Kidney (tissue), 14 donors: ENCODE results near the gene ZKSCAN4. TPM values are rescaled to one million over a fixed set of nuclear protein-coding genes. Genes with fewer than 3 reads are reported as not detected.

Source experiments
- DNase-seq, 5 donors: peaks; one replicate each; pipeline ENCODE4 v3.0.0-alpha.2; 2013 to 2020
- FAIRE-seq: peaks from 2 replicates; lab custom pipeline; 2012; peaks lifted over from hg19 to GRCh38; lab: Jason Lieb, UNC
- H3K27ac ChIP-seq, 2 donors: one replicate each; pipeline ENCODE4 v1.7.0; 2013; ENCODE audit warnings: low read depth in 2 of 2, low read length in 2 of 2, inconsistent platforms in 1 of 2
- H3K27me3 ChIP-seq: one replicate; pipeline ENCODE4 v1.7.1; 2013; ENCODE audit warnings: low read length, inconsistent platforms; ENCODE audit not compliant: control insufficient read depth, insufficient read depth
- H3K36me3 ChIP-seq, 3 donors: one replicate each; pipeline versions ENCODE4 v1.7.0 to v1.7.1; 2013; ENCODE audit warnings: low read length in 3 of 3, control low read depth in 1 of 3, inconsistent platforms in 1 of 3; ENCODE audit not compliant: insufficient read depth in 3 of 3, control insufficient read depth in 2 of 3
- H3K4me1 ChIP-seq, 3 donors: one replicate each; pipeline versions ENCODE4 v1.7.0 to v1.7.1; 2013; ENCODE audit warnings: low read length in 3 of 3, inconsistent platforms in 1 of 3, low read depth in 1 of 3; ENCODE audit not compliant: control insufficient read depth in 2 of 3, insufficient read depth in 2 of 3
- H3K4me3 ChIP-seq, 3 donors: one replicate each; pipeline versions ENCODE4 v1.7.0 to v1.8.1; 2013; ENCODE audit warnings: low read length in 3 of 3, control low read depth in 1 of 3, inconsistent platforms in 1 of 3
- H3K9ac ChIP-seq, 3 donors: one replicate each; pipeline versions ENCODE4 v1.7.0 to v1.7.1; 2013; ENCODE audit warnings: low read length in 3 of 3, control low read depth in 1 of 3, inconsistent platforms in 1 of 3
- H3K9me3 ChIP-seq, 3 donors: one replicate each; pipeline versions ENCODE4 v1.7.0 to v1.7.1; 2013; ENCODE audit warnings: low read length in 3 of 3, control low read depth in 1 of 3, inconsistent platforms in 1 of 3; ENCODE audit not compliant: control insufficient read depth in 2 of 3, insufficient read depth in 1 of 3
- intact Hi-C: fragments of 100-400 bp; cut with DNase I; formaldehyde crosslinking; loops from one replicate; pipeline ENCODE4 v1.11.1; 2022
- polyA plus RNA-seq: library from polyadenylated mRNA; stranded (reverse); fragments of 350-450 nt; fragmentation: Illumina TruSeq; extraction: RNeasy Lipid Tissue Mini Kit (QIAGEN cat#74804); gene quantifications from one replicate; pipeline ENCODE4 v1.2.3, GENCODE V29; 2014; ENCODE audit warnings: low read depth, low replicate concordance; ENCODE audit not compliant: insufficient read depth
- total RNA-seq: library from RNA; stranded (reverse); fragmentation: NEBNext Ultra II Directional; extraction: Animal tissue kit (Norgen Biotek cat#: 25700); gene quantifications from one replicate; pipeline ENCODE4 v1.2.1, GENCODE V29; 2021
- TF ChIP-seq, protein P1 (sequence below): IDR thresholded peaks from 3 replicates; pipeline ENCODE4 v1.5.1; 2012; ENCODE audit warnings: mild to moderate bottlenecking, moderate library complexity, borderline replicate concordance; ENCODE audit not compliant: insufficient read depth; ENCODE audit errors: extremely low read depth
- donor health status: control.
- donor health status: control.
- donor health status: control.
- donor health status: control.
- donor health status: control.
- donor health status: DM: yes; HTN: yes; CAD: no.
- donor health status: Normal renal cell carcinoma (clear cell type).

Gene ZKSCAN4
- total and polyA plus RNA-seq, 2 donors from 2014 or later: 3.9 to 7.4 TPM

DNA sequence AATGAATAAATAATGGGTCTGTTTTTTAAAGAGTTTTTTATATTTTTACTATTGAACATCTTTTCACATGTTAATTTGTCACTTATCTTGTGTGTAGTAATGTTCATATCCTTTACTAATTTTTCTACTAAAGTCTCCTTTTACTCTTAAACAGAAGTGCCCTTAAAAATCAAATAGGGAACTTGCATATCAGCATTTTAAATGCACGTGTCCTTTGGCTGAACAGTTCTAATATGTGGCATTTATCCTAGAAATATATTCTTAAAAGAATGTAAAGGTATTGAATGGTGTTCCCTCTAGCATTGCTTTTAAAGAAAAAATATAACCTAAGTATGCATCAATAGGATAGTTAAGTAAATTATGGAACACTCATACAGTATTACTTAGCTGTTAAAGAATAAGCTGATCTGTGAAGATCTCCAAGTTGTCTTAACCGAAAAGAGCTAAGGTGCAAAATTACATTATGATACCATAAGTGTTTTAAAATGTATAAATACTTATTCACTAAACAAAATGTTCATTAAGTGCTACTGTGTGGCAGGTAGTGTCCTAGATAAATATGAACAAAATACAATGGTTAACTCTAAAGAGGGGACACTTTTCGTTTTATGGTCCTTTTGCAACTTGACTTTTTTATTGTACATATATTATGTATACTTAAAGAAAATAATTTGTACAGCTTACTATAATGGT is 28.7 kb upstream of the ZKSCAN4 start:
- Histone ChIP-seq H3K36me3 (peaks cover 4 to 13% (median 8%) of the 10 kb centered on the region in 3 donors), H3K9ac (no peak overlapping the region), H3K4me3 (peak overlapping the region; percentile 64 to 84 (median 80)), H3K9me3 (peaks cover 0 to 5% (median 0%) of the 10 kb centered on the region in 3 donors), H3K27ac (no peak overlapping the region), H3K4me1 (no peaks in the 10 kb centered on the region), H3K27me3 (no peaks in the 10 kb centered on the region)
- intact Hi-C loops: no loop called here
- DNase-seq (no peak), FAIRE-seq (no peak)
- TF ChIP-seq, protein P1, sequence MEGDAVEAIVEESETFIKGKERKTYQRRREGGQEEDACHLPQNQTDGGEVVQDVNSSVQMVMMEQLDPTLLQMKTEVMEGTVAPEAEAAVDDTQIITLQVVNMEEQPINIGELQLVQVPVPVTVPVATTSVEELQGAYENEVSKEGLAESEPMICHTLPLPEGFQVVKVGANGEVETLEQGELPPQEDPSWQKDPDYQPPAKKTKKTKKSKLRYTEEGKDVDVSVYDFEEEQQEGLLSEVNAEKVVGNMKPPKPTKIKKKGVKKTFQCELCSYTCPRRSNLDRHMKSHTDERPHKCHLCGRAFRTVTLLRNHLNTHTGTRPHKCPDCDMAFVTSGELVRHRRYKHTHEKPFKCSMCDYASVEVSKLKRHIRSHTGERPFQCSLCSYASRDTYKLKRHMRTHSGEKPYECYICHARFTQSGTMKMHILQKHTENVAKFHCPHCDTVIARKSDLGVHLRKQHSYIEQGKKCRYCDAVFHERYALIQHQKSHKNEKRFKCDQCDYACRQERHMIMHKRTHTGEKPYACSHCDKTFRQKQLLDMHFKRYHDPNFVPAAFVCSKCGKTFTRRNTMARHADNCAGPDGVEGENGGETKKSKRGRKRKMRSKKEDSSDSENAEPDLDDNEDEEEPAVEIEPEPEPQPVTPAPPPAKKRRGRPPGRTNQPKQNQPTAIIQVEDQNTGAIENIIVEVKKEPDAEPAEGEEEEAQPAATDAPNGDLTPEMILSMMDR: no peak

DNA sequence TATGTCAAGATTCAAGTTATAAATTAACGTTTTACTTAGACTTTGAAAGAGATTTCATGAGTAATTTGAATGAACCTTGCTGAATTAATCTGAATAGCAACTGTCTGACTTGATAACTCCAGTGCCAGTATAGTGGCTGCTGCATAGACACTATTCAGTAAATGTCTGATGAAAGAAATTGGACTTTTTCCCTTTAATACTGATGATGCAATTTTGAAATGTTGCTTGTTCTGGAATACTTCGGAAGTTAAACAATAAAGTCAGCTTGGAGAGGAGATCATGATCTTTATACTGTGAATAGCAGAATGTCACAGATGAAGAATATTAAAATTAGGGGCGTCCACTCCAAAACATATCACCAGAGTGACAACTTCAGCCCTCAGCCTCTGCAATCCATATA is 25.7 kb upstream of the ZKSCAN4 start:
- no peaks in the 10 kb centered on the region for H3K4me1 ChIP-seq
- no peaks in the 10 kb centered on the region for H3K27me3 ChIP-seq
- no peak overlapping the region for H3K9ac ChIP-seq
- peaks cover 3 to 29% (median 13%) of the 10 kb centered on the region in 3 donors for H3K36me3 ChIP-seq
- DNase-seq (no peak), FAIRE-seq (no peak)
- no peak overlapping the region for H3K27ac ChIP-seq
- H3K4me3 ChIP-seq: no peak overlapping the region
- intact Hi-C loops: no loop called here
- H3K9me3 ChIP-seq: peaks cover 0 to under 1% (median 0%) of the 10 kb centered on the region in 3 donors
- TF ChIP-seq, protein P1: no peak

DNA sequence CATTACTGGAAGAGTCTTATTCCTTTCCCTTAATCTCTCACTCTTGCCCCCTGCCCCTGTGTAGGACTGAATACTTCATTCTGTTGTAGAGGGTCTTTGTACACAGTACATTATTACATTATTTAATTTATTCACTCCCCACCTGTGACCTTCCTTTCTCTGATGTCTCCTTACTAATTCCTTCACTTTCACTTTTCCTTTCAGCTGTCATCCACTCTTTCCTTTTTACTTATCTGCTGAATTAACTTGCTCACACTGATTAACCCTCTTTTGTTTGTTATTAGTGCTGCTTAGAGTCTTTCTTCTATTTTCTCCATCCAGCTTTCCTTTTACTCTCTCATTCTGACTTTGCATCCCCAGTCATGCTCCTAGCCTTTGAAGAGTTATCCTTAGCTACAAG is 22.8 kb upstream of the ZKSCAN4 start:
- TF ChIP-seq, protein P1: no peak
- intact Hi-C loops: no loop called here
- H3K9me3 ChIP-seq: no peaks in the 10 kb centered on the region
- no peak for FAIRE-seq
- no peaks in the 10 kb centered on the region for H3K4me1 ChIP-seq
- DNase-seq: no peak
- no peak overlapping the region for H3K4me3 ChIP-seq
- H3K27me3 ChIP-seq: no peaks in the 10 kb centered on the region
- H3K36me3 ChIP-seq: peaks cover 8 to 39% (median 19%) of the 10 kb centered on the region in 3 donors
- H3K9ac ChIP-seq: no peak overlapping the region
- H3K27ac ChIP-seq: no peak overlapping the region
